Endothelial cell of umbilical vein (primary cell): Measurements from ENCODE around the gene HCFC1R1. TPM values are rescaled to one million over a fixed set of nuclear protein-coding genes. Genes with fewer than 3 reads are reported as not detected.

Experiments
- BruUV-seq: library from RNA; stranded (reverse); fragments of 400-500 nt; replicated peaks from 2 replicates; lab custom pipeline; 2021; lab: Mats Ljungman, UMichigan
- CTCF ChIA-PET: fragments of 300-600, 350-600 bp; sonication (Branson Sonifier 250); formaldehyde crosslinking; loops from one replicate; lab custom pipeline; 2021; ENCODE audit warnings: antibody characterized with exemption, inconsistent platforms; lab: Charles Lee
- POLR2A ChIA-PET: fragments of 300-600, 350-600 bp; sonication (Branson Sonifier 250); formaldehyde crosslinking; loops from one replicate; lab custom pipeline; 2021; ENCODE audit warnings: antibody characterized with exemption, inconsistent platforms; lab: Charles Lee
- DNase-seq: peaks from one replicate; pipeline ENCODE4 v3.0.0-alpha.2; 2011; ENCODE audit warnings: low read depth, low spot score
- FAIRE-seq: peaks from 2 replicates; lab custom pipeline; 2011; peaks lifted over from hg19 to GRCh38; lab: Jason Lieb, UNC
- H2AFZ ChIP-seq: 2 replicates; pipeline ENCODE4 v1.6.0; 2012; ENCODE audit warnings: low read depth, low read length, control low read depth, inconsistent platforms
- H3K27ac ChIP-seq: 2 replicates; pipeline ENCODE4 v1.5.1; 2011; ENCODE audit warnings: low read depth, mild to moderate bottlenecking, control low read depth, low read length, moderate library complexity; ENCODE audit not compliant: insufficient read depth
- H3K27me3 ChIP-seq, 2 experiments: 2 replicates each; pipeline versions ENCODE4 v1.6.0 to v1.6.1; 2011; ENCODE audit warnings: low read length in 2 of 2, mixed read lengths in 1 of 2; ENCODE audit not compliant: control insufficient read depth in 2 of 2, insufficient read depth in 2 of 2
- H3K36me3 ChIP-seq, 2 experiments: 2 replicates in 1 of 2; 3 replicates in 1 of 2; pipeline ENCODE4 v1.5.1; 2011; ENCODE audit warnings: low read length in 2 of 2, mild to moderate bottlenecking in 1 of 2, moderate library complexity in 1 of 2; ENCODE audit not compliant: control insufficient read depth in 2 of 2, insufficient read depth in 2 of 2; ENCODE audit errors: extremely low read depth in 1 of 2
- H3K4me1 ChIP-seq: 3 replicates; pipeline ENCODE4 v1.5.1; 2011; ENCODE audit warnings: mild to moderate bottlenecking, low read length; ENCODE audit not compliant: control insufficient read depth, insufficient read depth; ENCODE audit errors: extremely low read depth
- H3K4me2 ChIP-seq: 2 replicates; pipeline ENCODE4 v1.6.1; 2011; ENCODE audit warnings: low read length, control low read depth, mixed read lengths; ENCODE audit not compliant: insufficient read depth
- H3K4me3 ChIP-seq, 3 experiments: fragments of 200-600 bp in 1 of 3; sonication (generic), shearing (Covaris generic) in 1 of 3; replicated peaks in 1 of 3; 2 replicates each; pipeline ENCODE4 v1.5.1; 2011 to 2016; ENCODE audit warnings: control low read depth in 3 of 3, low read length in 3 of 3, mild to moderate bottlenecking in 2 of 3, inconsistent platforms in 1 of 3, low read depth in 1 of 3, moderate library complexity in 1 of 3; ENCODE audit not compliant: insufficient read depth in 1 of 3
- H3K79me2 ChIP-seq: 2 replicates; pipeline ENCODE4 v1.6.0; 2012; ENCODE audit warnings: low read length, inconsistent platforms; ENCODE audit not compliant: control insufficient read depth, insufficient read depth
- H3K9ac ChIP-seq: replicated peaks from 2 replicates; pipeline ENCODE3; 2011; ENCODE audit warnings: low read length, control low read depth; ENCODE audit not compliant: insufficient read depth; ENCODE audit errors: extremely low read depth
- H3K9me1 ChIP-seq: replicated peaks from 3 replicates; pipeline ENCODE4 v1.6.0; 2011; ENCODE audit warnings: mild to moderate bottlenecking, low read length; ENCODE audit not compliant: control insufficient read depth, insufficient read depth; ENCODE audit errors: extremely low read depth
- H3K9me3 ChIP-seq: replicated peaks from 2 replicates; pipeline ENCODE4 v1.5.1; 2012; ENCODE audit warnings: low read length, inconsistent platforms; ENCODE audit not compliant: control insufficient read depth, insufficient read depth
- H4K20me1 ChIP-seq: replicated peaks from 2 replicates; pipeline ENCODE3; 2011; ENCODE audit warnings: mild to moderate bottlenecking, low read length; ENCODE audit not compliant: control insufficient read depth, insufficient read depth; ENCODE audit errors: extremely low read depth
- EZH2 ChIP-seq: IDR thresholded peaks from 2 replicates; pipeline ENCODE4 v1.6.1; 2012; ENCODE audit warnings: borderline replicate concordance, low read depth, mild to moderate bottlenecking, moderate library complexity, low read length, inconsistent platforms; ENCODE audit not compliant: severe bottlenecking
- FOS ChIP-seq: IDR thresholded peaks from 2 replicates; pipeline ENCODE4 v1.6.1; 2011; ENCODE audit warnings: mild to moderate bottlenecking, low read length, moderate library complexity, borderline replicate concordance; ENCODE audit not compliant: insufficient read depth
- GATA2 ChIP-seq: IDR thresholded peaks from 2 replicates; pipeline ENCODE4 v1.7.0; 2011; ENCODE audit warnings: low read depth, mild to moderate bottlenecking, moderate library complexity, mixed read lengths, low read length; ENCODE audit not compliant: insufficient read length, insufficient read depth
- JUN ChIP-seq: IDR thresholded peaks from 2 replicates; pipeline ENCODE4 v1.6.1; 2011; ENCODE audit warnings: borderline replicate concordance, low read depth; ENCODE audit not compliant: insufficient read length, insufficient read depth
- MYC ChIP-seq: IDR thresholded peaks from one replicate; pipeline ENCODE4 v1.6.1; 2011; ENCODE audit warnings: mild to moderate bottlenecking, low read depth, low read length
- POLR2A ChIP-seq: IDR thresholded peaks from 2 replicates; pipeline ENCODE4 v1.6.1; 2012; ENCODE audit warnings: low read depth, mild to moderate bottlenecking, control low read depth, low read length
- POLR2AphosphoS5 ChIP-seq: IDR thresholded peaks from 2 replicates; pipeline ENCODE4 v1.6.1; 2012; ENCODE audit warnings: low read depth, mild to moderate bottlenecking, control low read depth, low read length, moderate library complexity; ENCODE audit not compliant: insufficient read depth
- dilution Hi-C: fragments of 300-500 bp; cut with MboI; formaldehyde crosslinking; loops from one replicate; pipeline ENCODE4 v1.15.0; 2019; ENCODE audit warnings: low sequenced_read_pairs; ENCODE audit not compliant: extremely low pct_ligation_motif_present
- intact Hi-C: fragments of 100-400 bp; cut with micrococcal nuclease; formaldehyde crosslinking; loops from one replicate; pipeline ENCODE4 v1.10.0; 2022
- polyA plus RNA-seq, 4 experiments: library from polyadenylated mRNA; depleted of rRNA in 3 of 4; stranded (reverse) in 3 of 4; unstranded in 1 of 4; fragments of >200 nt; gene quantifications; 2 replicates each; pipeline versions ENCODE4 v1.2.1 to v1.2.3, GENCODE V29; 2011 to 2012; ENCODE audit warnings: missing spikeins in 1 of 4
- total RNA-seq: library from RNA; stranded (reverse); gene quantifications from 2 replicates; pipeline ENCODE4 v1.2.3, GENCODE V29; 2021
- TF ChIP-seq, protein P1 (sequence below), 2 donors: IDR thresholded peaks; 1 replicate in 1 of 2; 2 replicates in 1 of 2; pipeline ENCODE4 v1.5.1; 2011; ENCODE audit warnings: low read length in 2 of 2, mild to moderate bottlenecking in 2 of 2, moderate library complexity in 2 of 2, control low read depth in 1 of 2, inconsistent platforms in 1 of 2, low read depth in 1 of 2; ENCODE audit not compliant: insufficient read depth in 1 of 2; ENCODE audit errors: extremely low read depth in 1 of 2
- TF ChIP-seq, protein P2 (sequence below): IDR thresholded peaks from 2 replicates; pipeline ENCODE4 v1.6.1; 2011; ENCODE audit not compliant: insufficient read depth, insufficient read length

HCFC1R1 gene
- total and polyA plus RNA-seq, 2 donors (not counting 3 experiments of a cell fraction or from before 2014, with no cell fraction given), result 28.7 to 49.3 TPM

DNA sequence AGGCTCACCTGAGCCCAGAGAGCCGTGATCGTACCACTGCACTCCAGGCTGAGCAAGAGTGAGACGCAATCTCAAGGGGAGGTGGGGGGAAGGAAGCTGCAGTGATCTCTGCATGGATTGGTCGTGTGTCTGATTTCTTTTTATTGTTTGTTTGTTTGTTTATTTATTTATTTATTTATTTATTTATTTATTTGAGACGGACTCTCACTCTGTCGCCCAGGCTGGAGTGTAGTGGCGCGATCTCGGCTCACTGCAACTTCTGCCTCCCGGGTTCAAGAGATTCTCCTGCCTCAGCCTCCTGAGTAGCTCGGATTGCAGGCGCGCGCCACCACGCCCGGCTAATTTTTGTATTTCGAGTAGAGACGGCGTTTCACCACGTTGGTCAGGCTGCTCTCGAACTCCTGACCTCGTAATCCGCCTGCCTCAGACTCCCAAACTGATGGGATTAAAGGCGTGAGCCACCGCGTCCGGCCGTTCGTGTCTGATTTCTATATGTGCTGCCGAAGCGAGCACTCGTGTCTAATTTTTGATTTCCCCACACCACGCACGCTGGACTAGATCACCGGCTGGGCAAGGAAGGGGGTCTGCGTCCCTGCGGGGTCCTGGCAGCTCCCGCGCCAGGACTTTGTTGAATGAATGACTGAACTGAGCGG lies 4.0 kb downstream of the HCFC1R1 start:
- H2AFZ ChIP-seq, result peak overlapping the region; percentile 18
- peaks cover 0 to 2% of the 10 kb centered on the region in 2 experiments for H3K27me3 ChIP-seq
- peak; percentile 75 for FAIRE-seq
- H3K4me3 ChIP-seq, result peak overlapping the region in 1 of 3 experiments; percentile 16
- no TSS peak for BruUV-seq
- no peaks in the 10 kb centered on the region for H4K20me1 ChIP-seq
- no peak overlapping the region for H3K4me2 ChIP-seq
- TF ChIP-seq FOS (no peak), MYC (no peak), POLR2AphosphoS5 (no peak), EZH2 (no peak), JUN (no peak), POLR2A (no peak), GATA2 (no peak)
- TF ChIP-seq, protein P1, sequence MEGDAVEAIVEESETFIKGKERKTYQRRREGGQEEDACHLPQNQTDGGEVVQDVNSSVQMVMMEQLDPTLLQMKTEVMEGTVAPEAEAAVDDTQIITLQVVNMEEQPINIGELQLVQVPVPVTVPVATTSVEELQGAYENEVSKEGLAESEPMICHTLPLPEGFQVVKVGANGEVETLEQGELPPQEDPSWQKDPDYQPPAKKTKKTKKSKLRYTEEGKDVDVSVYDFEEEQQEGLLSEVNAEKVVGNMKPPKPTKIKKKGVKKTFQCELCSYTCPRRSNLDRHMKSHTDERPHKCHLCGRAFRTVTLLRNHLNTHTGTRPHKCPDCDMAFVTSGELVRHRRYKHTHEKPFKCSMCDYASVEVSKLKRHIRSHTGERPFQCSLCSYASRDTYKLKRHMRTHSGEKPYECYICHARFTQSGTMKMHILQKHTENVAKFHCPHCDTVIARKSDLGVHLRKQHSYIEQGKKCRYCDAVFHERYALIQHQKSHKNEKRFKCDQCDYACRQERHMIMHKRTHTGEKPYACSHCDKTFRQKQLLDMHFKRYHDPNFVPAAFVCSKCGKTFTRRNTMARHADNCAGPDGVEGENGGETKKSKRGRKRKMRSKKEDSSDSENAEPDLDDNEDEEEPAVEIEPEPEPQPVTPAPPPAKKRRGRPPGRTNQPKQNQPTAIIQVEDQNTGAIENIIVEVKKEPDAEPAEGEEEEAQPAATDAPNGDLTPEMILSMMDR (IDR thresholded peaks at IDR 0.05; ENCODE audit: extremely low read depth in 1 of 2, insufficient read depth in 1 of 2, low read depth in 1 of 2, low read length in 2 of 2), result no peak
- TF ChIP-seq, protein P2, sequence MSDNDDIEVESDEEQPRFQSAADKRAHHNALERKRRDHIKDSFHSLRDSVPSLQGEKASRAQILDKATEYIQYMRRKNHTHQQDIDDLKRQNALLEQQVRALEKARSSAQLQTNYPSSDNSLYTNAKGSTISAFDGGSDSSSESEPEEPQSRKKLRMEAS, result no peak
- H3K79me2 ChIP-seq, result peaks cover 2% of the 10 kb centered on the region
- H3K27ac ChIP-seq, result no peak overlapping the region
- ChIA-PET POLR2A (interaction anchor here (0.5 to 2.2 kb wide), 7 partner anchors 7 to 1563 kb away, joined by 3 to 16 read pairs (median 6); partner anchors contain the start of gene ZNF213), CTCF (interaction anchor here (1.1 to 6.1 kb wide), 7 partner anchors 8 to 39 kb away, joined by 3 to 52 read pairs (median 9); no protein-coding TSS in a partner anchor)
- peaks cover 18% of the 10 kb centered on the region for H3K4me1 ChIP-seq
- dilution Hi-C loops, result no loop called here
- no peak for DNase-seq
- no peaks in the 10 kb centered on the region for H3K36me3 ChIP-seq
- no peaks in the 10 kb centered on the region for H3K9me1 ChIP-seq
- no peak overlapping the region for H3K9ac ChIP-seq
- intact Hi-C loops, result loop anchor here (1.0 to 2.0 kb wide), 3 partner anchors 15 to 115 kb away; partner anchors contain the start of gene PAQR4
- H3K9me3 ChIP-seq, result no peaks in the 10 kb centered on the region
